Adipocyte (in vitro differentiated cells): ENCODE measurements around the gene SORCS2.

Experiments
- DNase-seq: peaks from one replicate; pipeline ENCODE4 v3.0.0-alpha.2; 2015; ENCODE audit warnings: low read depth
- H3K27me3 ChIP-seq: replicated peaks from 2 replicates; pipeline ENCODE4 v1.7.0; 2013; ENCODE audit warnings: mild to moderate bottlenecking, low read length, moderate library complexity; ENCODE audit not compliant: control insufficient read depth, insufficient read depth
- H3K36me3 ChIP-seq: 2 replicates; pipeline ENCODE4 v1.7.0; 2013; ENCODE audit warnings: low read length, mild to moderate bottlenecking, moderate library complexity; ENCODE audit not compliant: control insufficient read depth, insufficient read depth, severe bottlenecking
- H3K4me1 ChIP-seq: 2 replicates; pipeline ENCODE4 v1.7.0; 2013; ENCODE audit warnings: mild to moderate bottlenecking, low read length, moderate library complexity; ENCODE audit not compliant: control insufficient read depth, insufficient read depth
- H3K4me3 ChIP-seq: 2 replicates; pipeline ENCODE4 v1.7.0; 2013; ENCODE audit warnings: mild to moderate bottlenecking, low read length, moderate library complexity
- H3K9ac ChIP-seq: 2 replicates; pipeline ENCODE4 v1.7.0; 2013; ENCODE audit warnings: mild to moderate bottlenecking, low read length, moderate library complexity
- H3K9me3 ChIP-seq: 2 replicates; pipeline ENCODE4 v1.7.0; 2013; ENCODE audit warnings: mild to moderate bottlenecking, low read length, moderate library complexity; ENCODE audit not compliant: control insufficient read depth

The SORCS2 gene

GRCh38 chr4:7538518-7538917 lies 346.2 kb downstream of the SORCS2 start:
- Histone ChIP-seq H3K9ac (no peak overlapping the region), H3K27me3 (no peaks in the 10 kb centered on the region), H3K4me3 (no peak overlapping the region), H3K36me3 (no peaks in the 10 kb centered on the region), H3K4me1 (no peaks in the 10 kb centered on the region), H3K9me3 (no peaks in the 10 kb centered on the region)
- DNase-seq, result no peak

GRCh38 chr4:7539186-7539585 lies 346.8 kb downstream of the SORCS2 start:
- H3K9me3 ChIP-seq, result no peaks in the 10 kb centered on the region
- no peak overlapping the region for H3K4me3 ChIP-seq
- no peaks in the 10 kb centered on the region for H3K36me3 ChIP-seq
- no peak overlapping the region for H3K9ac ChIP-seq
- no peak for DNase-seq
- H3K4me1 ChIP-seq, result no peaks in the 10 kb centered on the region
- no peaks in the 10 kb centered on the region for H3K27me3 ChIP-seq

GRCh38 chr4:7539659-7540058 lies 347.3 kb downstream of the SORCS2 start:
- no peaks in the 10 kb centered on the region for H3K27me3 ChIP-seq
- H3K9ac ChIP-seq, result no peak overlapping the region
- H3K9me3 ChIP-seq, result no peaks in the 10 kb centered on the region
- H3K4me3 ChIP-seq, result no peak overlapping the region
- no peak for DNase-seq
- H3K4me1 ChIP-seq, result no peaks in the 10 kb centered on the region
- H3K36me3 ChIP-seq, result no peaks in the 10 kb centered on the region

- Histone ChIP-seq H3K36me3 (no peaks in the 10 kb centered on the region), H3K27me3 (no peaks in the 10 kb centered on the region), H3K9ac (no peak overlapping the region), H3K4me1 (no peaks in the 10 kb centered on the region), H3K4me3 (no peak overlapping the region), H3K9me3 (no peaks in the 10 kb centered on the region)
- DNase-seq, result no peak
Observed at GRCh38 chr4:7540206-7540605, 347.9 kb downstream of the SORCS2 start.

DNA sequence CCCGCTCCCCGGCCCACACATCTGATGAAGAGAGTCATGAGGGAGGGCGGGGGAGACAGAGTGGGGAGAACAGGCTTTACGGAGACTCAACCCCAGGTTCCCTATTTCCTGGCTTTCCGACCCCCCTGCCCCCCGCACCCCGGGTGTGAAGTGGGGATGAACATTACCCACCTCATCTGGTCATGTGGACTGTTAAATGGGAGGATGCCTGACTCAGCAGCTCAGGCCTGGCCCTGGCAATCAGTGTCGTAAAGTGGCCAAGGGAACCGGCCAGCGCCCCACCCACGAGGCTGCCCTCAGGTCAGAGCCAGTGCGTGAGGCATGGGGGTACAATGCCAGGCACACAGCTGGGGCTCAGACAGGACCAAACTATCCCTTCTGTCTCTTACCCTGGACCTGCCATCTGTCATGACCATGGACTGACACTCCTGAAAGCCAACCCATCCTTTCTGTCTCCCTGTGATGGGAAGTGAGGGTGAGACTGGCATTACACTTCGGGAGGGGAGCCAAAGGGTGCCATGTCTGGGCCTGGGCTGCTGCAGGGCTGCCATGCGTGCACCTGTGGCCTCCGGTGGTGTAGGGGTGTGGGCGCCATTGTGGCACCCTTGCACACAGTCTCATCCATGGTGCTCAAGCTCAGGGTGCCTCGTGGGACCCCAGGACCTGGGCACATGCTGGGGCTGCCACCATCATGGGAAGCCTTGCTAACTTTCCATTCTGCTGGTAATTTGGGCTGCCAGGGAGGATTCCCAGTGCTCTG lies 348.5 kb downstream of the SORCS2 start:
- H3K4me3 ChIP-seq, result no peak overlapping the region
- H3K4me1 ChIP-seq, result no peaks in the 10 kb centered on the region
- H3K9ac ChIP-seq, result no peak overlapping the region
- no peak for DNase-seq
- H3K27me3 ChIP-seq, result no peaks in the 10 kb centered on the region
- H3K36me3 ChIP-seq, result no peaks in the 10 kb centered on the region
- no peaks in the 10 kb centered on the region for H3K9me3 ChIP-seq

- no peaks in the 10 kb centered on the region for H3K9me3 ChIP-seq
- no peak for DNase-seq
- H3K27me3 ChIP-seq, result no peaks in the 10 kb centered on the region
- H3K4me1 ChIP-seq, result peaks cover 1% of the 10 kb centered on the region
- no peak overlapping the region for H3K9ac ChIP-seq
- no peak overlapping the region for H3K4me3 ChIP-seq
- H3K36me3 ChIP-seq, result no peaks in the 10 kb centered on the region
Observed at GRCh38 chr4:7541414-7541810, 349.1 kb downstream of the SORCS2 start.

DNA sequence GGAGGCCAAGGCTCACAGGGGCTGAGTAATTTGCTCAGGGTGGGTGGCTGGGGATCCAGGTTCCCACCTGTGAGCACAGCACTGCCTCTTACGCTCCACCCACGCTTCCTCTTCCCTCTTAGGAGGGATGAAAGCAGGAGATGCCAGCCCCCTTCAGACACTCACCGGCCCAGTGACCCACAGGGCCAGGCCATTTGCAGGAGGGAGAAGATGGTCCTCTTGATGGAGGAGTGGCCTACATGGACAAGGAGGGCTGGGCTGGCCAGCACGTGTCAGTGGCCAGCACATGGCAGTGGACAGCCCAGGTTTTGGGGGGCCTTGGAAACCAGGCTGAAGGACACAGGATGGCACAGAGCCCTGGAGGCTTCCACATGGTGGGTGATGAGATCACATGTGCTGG lies 350.4 kb downstream of the SORCS2 start:
- H3K36me3 ChIP-seq, result no peaks in the 10 kb centered on the region
- no peak for DNase-seq
- H3K9ac ChIP-seq, result no peak overlapping the region
- no peak overlapping the region for H3K4me3 ChIP-seq
- H3K9me3 ChIP-seq, result no peaks in the 10 kb centered on the region
- H3K4me1 ChIP-seq, result peaks cover 8% of the 10 kb centered on the region
- H3K27me3 ChIP-seq, result no peaks in the 10 kb centered on the region

DNA sequence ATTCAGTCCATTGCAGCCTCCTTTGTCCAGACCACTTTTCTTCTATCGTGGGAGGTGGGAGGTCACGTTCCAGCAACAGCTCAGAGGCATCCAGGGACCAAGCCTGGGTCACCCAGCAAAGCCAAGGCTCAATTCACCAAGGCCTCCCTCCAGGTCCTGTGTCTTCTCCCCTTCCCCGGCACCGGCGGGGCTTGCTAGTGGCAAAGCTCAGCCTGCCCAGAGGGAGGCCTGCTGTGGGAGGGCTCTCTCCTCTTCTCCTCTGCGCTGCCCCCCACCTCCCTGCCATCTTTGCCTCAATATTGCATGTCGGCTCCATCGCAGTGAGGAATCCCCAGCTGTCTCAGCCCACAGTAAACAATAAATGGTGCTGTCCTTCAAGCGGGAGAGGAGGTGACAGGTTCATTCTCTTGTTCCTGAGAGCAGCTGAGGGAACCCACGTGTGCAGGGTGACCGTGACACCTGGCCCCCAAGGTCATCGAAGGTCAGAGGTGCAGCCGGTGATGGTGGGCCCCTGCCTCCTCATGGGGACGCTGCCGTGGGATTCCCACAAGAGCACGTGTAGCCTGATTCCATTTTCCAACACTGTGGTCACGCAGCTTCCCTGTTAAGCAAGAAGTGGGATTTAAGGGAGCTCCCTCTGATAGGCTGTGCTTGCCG lies 353.9 kb downstream of the SORCS2 start:
- peaks cover 6% of the 10 kb centered on the region for H3K9me3 ChIP-seq

DNA sequence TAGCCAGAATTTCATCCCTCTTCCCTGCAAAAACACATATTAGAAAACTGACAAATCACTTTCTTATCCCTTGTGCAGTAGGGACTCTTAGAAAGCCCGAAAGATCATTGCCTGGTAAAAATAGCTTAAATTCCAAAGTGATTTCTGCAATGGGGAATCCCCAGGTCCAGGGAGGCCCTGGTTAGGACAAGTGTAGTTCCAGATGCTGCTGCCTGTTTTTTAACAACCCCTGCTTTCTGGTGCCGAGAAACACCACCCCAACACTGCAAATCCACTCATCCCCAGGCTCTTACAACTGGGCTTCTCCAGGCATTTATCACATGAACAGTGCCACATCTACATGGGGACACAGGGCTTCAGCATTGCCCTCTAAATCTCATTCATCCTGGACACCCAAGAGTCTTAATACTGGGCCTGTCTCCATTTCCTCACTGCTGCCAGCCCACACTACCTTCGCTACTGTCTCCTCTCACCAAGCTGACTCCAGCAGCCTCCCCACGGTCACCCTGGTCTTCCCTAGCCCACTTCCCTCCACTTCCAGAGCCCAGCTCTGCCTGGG lies 354.6 kb downstream of the SORCS2 start:
- H3K36me3 ChIP-seq, result no peaks in the 10 kb centered on the region
- H3K27me3 ChIP-seq, result peaks cover 5% of the 10 kb centered on the region
- DNase-seq, result peak; percentile 72

More for the DNA sequence above, 353.9 kb downstream of the SORCS2 start:
- no peak overlapping the region for H3K9ac ChIP-seq
- H3K4me1 ChIP-seq, result peaks cover 8% of the 10 kb centered on the region
- no peaks in the 10 kb centered on the region for H3K36me3 ChIP-seq
- H3K4me3 ChIP-seq, result no peak overlapping the region
- H3K27me3 ChIP-seq, result peaks cover 5% of the 10 kb centered on the region
- no peak for DNase-seq

DNA sequence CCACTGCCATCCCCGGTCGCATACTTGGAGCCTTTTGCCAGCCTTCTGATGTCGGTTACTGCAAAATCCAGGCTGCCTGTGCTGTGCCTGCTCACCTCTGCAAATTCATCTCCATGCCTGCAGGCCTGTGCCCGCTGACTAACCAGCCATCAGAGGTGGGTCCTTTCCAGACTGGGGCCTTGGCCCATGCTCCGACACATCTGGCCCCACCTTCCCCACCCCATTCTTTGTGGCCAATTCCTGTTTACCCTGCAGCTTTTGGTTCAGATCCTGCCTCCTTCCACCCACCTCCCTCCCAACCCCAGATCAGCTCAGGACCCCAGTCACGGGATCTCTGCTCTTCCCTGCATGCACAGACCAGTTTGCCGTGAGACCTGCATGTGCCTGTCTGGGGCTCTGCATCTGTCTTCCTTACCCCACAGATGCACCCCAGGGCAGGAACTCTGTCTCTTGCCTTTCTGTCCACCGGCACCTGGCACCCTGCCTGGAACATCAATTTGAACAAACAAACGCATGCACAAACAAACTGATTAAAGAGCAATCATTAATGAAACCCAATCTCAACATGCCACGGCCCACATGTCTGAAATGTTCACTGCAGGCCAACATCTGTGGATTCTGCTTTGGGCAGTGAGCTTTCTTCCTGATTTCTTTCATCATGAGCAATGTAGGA lies 355.2 kb downstream of the SORCS2 start:
- DNase-seq, result peak; percentile 4
- H3K4me3 ChIP-seq, result no peak overlapping the region
- no peak overlapping the region for H3K9ac ChIP-seq
- H3K27me3 ChIP-seq, result peaks cover 5% of the 10 kb centered on the region
- peaks cover 8% of the 10 kb centered on the region for H3K4me1 ChIP-seq
- H3K9me3 ChIP-seq, result peaks cover 12% of the 10 kb centered on the region
- no peaks in the 10 kb centered on the region for H3K36me3 ChIP-seq

More for the DNA sequence above, 354.6 kb downstream of the SORCS2 start:
- no peak overlapping the region for H3K4me3 ChIP-seq
- peaks cover 9% of the 10 kb centered on the region for H3K9me3 ChIP-seq
- H3K9ac ChIP-seq, result no peak overlapping the region
- peaks cover 8% of the 10 kb centered on the region for H3K4me1 ChIP-seq

- Histone ChIP-seq H3K36me3 (no peaks in the 10 kb centered on the region), H3K4me3 (no peak overlapping the region), H3K27me3 (peaks cover 5% of the 10 kb centered on the region), H3K9ac (no peak overlapping the region), H3K4me1 (peaks cover 8% of the 10 kb centered on the region), H3K9me3 (peaks cover 30% of the 10 kb centered on the region)
- no peak for DNase-seq
Observed at GRCh38 chr4:7549866-7550265, 357.5 kb downstream of the SORCS2 start.
